NT2/D1 (cell line): Measurements from ENCODE around the gene BMPER.

Source experiments
- DNase-seq: peaks from one replicate; pipeline ENCODE4 v3.0.0-alpha.2; 2011; ENCODE audit warnings: low read depth, low spot score
- H3K27me3 ChIP-seq: 2 replicates; pipeline ENCODE4 v1.6.0; 2011; ENCODE audit warnings: mild to moderate bottlenecking; ENCODE audit not compliant: insufficient read length, insufficient read depth
- H3K36me3 ChIP-seq: 2 replicates; pipeline ENCODE4 v1.6.1; 2011; ENCODE audit warnings: mild to moderate bottlenecking, low read length, mixed read lengths; ENCODE audit not compliant: insufficient read depth, insufficient read length
- H3K4me1 ChIP-seq: 2 replicates; pipeline ENCODE4 v1.5.1; 2011; ENCODE audit not compliant: insufficient read depth, insufficient read length
- H3K4me3 ChIP-seq: 2 replicates; pipeline ENCODE4 v1.5.1; 2011; ENCODE audit warnings: low read depth; ENCODE audit not compliant: insufficient read length
- H3K9ac ChIP-seq: 2 replicates; pipeline ENCODE4 v1.6.0; 2011; ENCODE audit warnings: low read depth; ENCODE audit not compliant: insufficient read length
- H3K9me3 ChIP-seq: 2 replicates; pipeline ENCODE4 v1.5.1; 2011; ENCODE audit warnings: mild to moderate bottlenecking, low read length; ENCODE audit not compliant: insufficient read depth
- SUZ12 ChIP-seq: IDR thresholded peaks from 2 replicates; pipeline ENCODE4 v1.6.1; 2011; ENCODE audit not compliant: insufficient read length, insufficient read depth; ENCODE audit errors: extremely low read depth
- YY1 ChIP-seq: IDR thresholded peaks from 2 replicates; pipeline ENCODE4 v1.6.1; 2011; ENCODE audit not compliant: insufficient read length, insufficient read depth
- ZNF274 ChIP-seq: IDR thresholded peaks from 2 replicates; pipeline ENCODE4 v1.6.1; 2011; ENCODE audit warnings: mild to moderate bottlenecking, low read depth, low read length

The BMPER gene

GRCh38 chr7:33882950-33883670, 22.2 kb upstream of the BMPER start:
- H3K4me1 ChIP-seq, result peaks cover 9% of the 10 kb centered on the region
- no peak overlapping the region for H3K4me3 ChIP-seq
- no peak for TF ChIP-seq ZNF274
- no peak for TF ChIP-seq YY1
- TF ChIP-seq SUZ12, result no peak
- no peak for DNase-seq
- no peaks in the 10 kb centered on the region for H3K27me3 ChIP-seq
- peaks cover 21% of the 10 kb centered on the region for H3K9me3 ChIP-seq
- H3K9ac ChIP-seq, result no peak overlapping the region
- H3K36me3 ChIP-seq, result no peaks in the 10 kb centered on the region

- H3K27me3 ChIP-seq, result no peaks in the 10 kb centered on the region
- TF ChIP-seq SUZ12, result no peak
- no peak for TF ChIP-seq YY1
- no peak for TF ChIP-seq ZNF274
- no peaks in the 10 kb centered on the region for H3K36me3 ChIP-seq
- no peak overlapping the region for H3K4me3 ChIP-seq
- DNase-seq, result no peak
- H3K9ac ChIP-seq, result no peak overlapping the region
- peaks cover 21% of the 10 kb centered on the region for H3K9me3 ChIP-seq
- H3K4me1 ChIP-seq, result peaks cover 9% of the 10 kb centered on the region
Observed at GRCh38 chr7:33883671-33883965, 21.7 kb upstream of the BMPER start.

- no peak overlapping the region for H3K4me3 ChIP-seq
- no peak for DNase-seq
- no peaks in the 10 kb centered on the region for H3K27me3 ChIP-seq
- H3K9me3 ChIP-seq, result peaks cover 21% of the 10 kb centered on the region
- no peak overlapping the region for H3K9ac ChIP-seq
- peaks cover 9% of the 10 kb centered on the region for H3K4me1 ChIP-seq
- no peaks in the 10 kb centered on the region for H3K36me3 ChIP-seq
- TF ChIP-seq SUZ12 (no peak), ZNF274 (no peak), YY1 (no peak)
Observed at GRCh38 chr7:33885290-33886148, 19.8 kb upstream of the BMPER start.

GRCh38 chr7:33886149-33886623, 19.2 kb upstream of the BMPER start:
- Histone ChIP-seq H3K27me3 (no peaks in the 10 kb centered on the region), H3K9me3 (peaks cover 17% of the 10 kb centered on the region), H3K36me3 (no peaks in the 10 kb centered on the region), H3K9ac (no peak overlapping the region), H3K4me3 (no peak overlapping the region), H3K4me1 (peaks cover 9% of the 10 kb centered on the region)
- TF ChIP-seq YY1, result no peak
- TF ChIP-seq ZNF274, result no peak
- TF ChIP-seq SUZ12, result no peak
- DNase-seq, result peak; percentile 89

- H3K36me3 ChIP-seq, result no peaks in the 10 kb centered on the region
Observed at GRCh38 chr7:33887266-33887975, 17.9 kb upstream of the BMPER start.

GRCh38 chr7:33888166-33888565, 17.2 kb upstream of the BMPER start:
- DNase-seq, result peak; percentile 96

More at GRCh38 chr7:33887266-33887975, 17.9 kb upstream of the BMPER start:
- DNase-seq, result no peak
- Histone ChIP-seq H3K4me3 (no peak overlapping the region), H3K27me3 (no peaks in the 10 kb centered on the region), H3K9ac (no peak overlapping the region), H3K9me3 (0 out of 2 replicates have a peak, but pooled peaks cover 4% of the 10 kb centered on the region), H3K4me1 (peaks cover 9% of the 10 kb centered on the region)
- TF ChIP-seq SUZ12, result no peak
- no peak for TF ChIP-seq YY1
- TF ChIP-seq ZNF274, result no peak

GRCh38 chr7:33892945-33893344, 12.4 kb upstream of the BMPER start:
- Histone ChIP-seq H3K36me3 (no peaks in the 10 kb centered on the region), H3K4me3 (no peak overlapping the region), H3K27me3 (no peaks in the 10 kb centered on the region), H3K9ac (no peak overlapping the region), H3K9me3 (no peaks in the 10 kb centered on the region), H3K4me1 (no peaks in the 10 kb centered on the region)
- no peak for DNase-seq
- TF ChIP-seq SUZ12 (no peak), YY1 (no peak), ZNF274 (no peak)

More at GRCh38 chr7:33888166-33888565, 17.2 kb upstream of the BMPER start:
- Histone ChIP-seq H3K9ac (no peak overlapping the region), H3K9me3 (no peaks in the 10 kb centered on the region), H3K4me3 (no peak overlapping the region), H3K27me3 (no peaks in the 10 kb centered on the region), H3K4me1 (peaks cover 9% of the 10 kb centered on the region), H3K36me3 (no peaks in the 10 kb centered on the region)
- TF ChIP-seq SUZ12 (no peak), ZNF274 (no peak), YY1 (no peak)
